GM23338 (cell line): ENCODE measurements around the gene SNAPIN. TPM values are rescaled to one million over a fixed set of nuclear protein-coding genes. Genes with fewer than 3 reads are reported as not detected.

Experiments used
- ATAC-seq: fragments of 200-7000 bp; cut with Tn5 transposase; 3 replicates; pipeline ENCODE4 v1.9.1; 2020
- DNase-seq: peaks from one replicate; pipeline ENCODE4 v3.0.0-alpha.2; 2015; ENCODE audit warnings: low spot score
- H2AFZ ChIP-seq: fragments of 200-600 bp; sonication (generic); 2 replicates; pipeline ENCODE4 v1.8.0; 2016; ENCODE audit warnings: antibody characterized with exemption, mild to moderate bottlenecking, moderate library complexity
- H3F3A ChIP-seq: fragments of 200-600 bp; sonication (generic); replicated peaks from 2 replicates; pipeline ENCODE4 v1.8.0; 2017; ENCODE audit warnings: antibody characterized with exemption, mixed run types, low read depth
- H3K27ac ChIP-seq: fragments of 200-600 bp; sonication (generic); 2 replicates; pipeline ENCODE4 v1.6.1; 2016; ENCODE audit warnings: low read depth
- H3K27me3 ChIP-seq: fragments of 200-600 bp; sonication (generic); 2 replicates; pipeline ENCODE4 v1.8.0; 2016; ENCODE audit warnings: mild to moderate bottlenecking, mixed run types, moderate library complexity; ENCODE audit not compliant: insufficient read depth
- H3K36me3 ChIP-seq: fragments of 200-600 bp; sonication (generic); 2 replicates; pipeline ENCODE4 v1.8.0; 2016; ENCODE audit warnings: mild to moderate bottlenecking; ENCODE audit not compliant: insufficient read depth
- H3K4me1 ChIP-seq: fragments of 200-600 bp; sonication (generic); 2 replicates; pipeline ENCODE4 v1.8.0; 2016; ENCODE audit warnings: mild to moderate bottlenecking, moderate library complexity; ENCODE audit not compliant: insufficient read depth
- H3K4me2 ChIP-seq: fragments of 200-600 bp; sonication (generic); 2 replicates; pipeline ENCODE4 v1.7.1; 2017; ENCODE audit warnings: mixed run types
- H3K4me3 ChIP-seq: fragments of 200-600 bp; sonication (generic); 2 replicates; pipeline ENCODE4 v1.6.1; 2016; ENCODE audit warnings: mixed run types
- H3K79me2 ChIP-seq: fragments of 200-600 bp; sonication (generic); replicated peaks from 2 replicates; pipeline ENCODE4 v1.8.0; 2017; ENCODE audit warnings: mild to moderate bottlenecking; ENCODE audit not compliant: insufficient read depth
- H3K9me2 ChIP-seq: fragments of 200-600 bp; sonication (generic); 2 replicates; pipeline ENCODE4 v1.8.0; 2017; ENCODE audit not compliant: insufficient read depth
- H4K20me1 ChIP-seq: fragments of 200-600 bp; sonication (generic); replicated peaks from 2 replicates; pipeline ENCODE4 v1.8.0; 2017; ENCODE audit warnings: mild to moderate bottlenecking; ENCODE audit not compliant: insufficient read depth
- H3K27ac Mint-ChIP-seq: 2 replicates; pipeline ENCODE4 v1.8.0; 2020; ENCODE audit warnings: inconsistent platforms, mild to moderate bottlenecking, moderate library complexity, mixed read lengths
- H3K27me3 Mint-ChIP-seq: 3 replicates; pipeline ENCODE4 v1.8.0; 2022; ENCODE audit warnings: low read depth, mild to moderate bottlenecking, moderate library complexity, mixed read lengths, inconsistent platforms; ENCODE audit not compliant: insufficient read depth, poor library complexity
- H3K36me3 Mint-ChIP-seq: 3 replicates; pipeline ENCODE4 v1.8.0; 2021; ENCODE audit warnings: low read depth, mild to moderate bottlenecking, inconsistent platforms, moderate library complexity, mixed read lengths
- H3K4me1 Mint-ChIP-seq: 3 replicates; pipeline ENCODE4 v1.8.0; 2020; ENCODE audit warnings: mild to moderate bottlenecking, inconsistent platforms, mixed read lengths
- H3K4me3 Mint-ChIP-seq: 3 replicates; pipeline ENCODE4 v1.8.0; 2021; ENCODE audit warnings: moderate library complexity, mild to moderate bottlenecking, inconsistent platforms, mixed read lengths
- H3K9me3 Mint-ChIP-seq: 3 replicates; pipeline ENCODE4 v1.8.0; 2020; ENCODE audit warnings: moderate library complexity, mild to moderate bottlenecking, inconsistent platforms, mixed read lengths
- CTCF ChIP-seq, 2 experiments: fragments of 200-600 bp in 1 of 2; sonication (generic) in 1 of 2; conservative IDR thresholded peaks; 2 replicates each; pipeline versions ENCODE4 v1.5.1 to v1.6.1; 2016 to 2017; ENCODE audit warnings: antibody characterized with exemption in 2 of 2, low read depth in 2 of 2, mild to moderate bottlenecking in 2 of 2, moderate library complexity in 1 of 2
- EZH2phosphoT487 ChIP-seq: fragments of 200-600 bp; sonication (generic); IDR thresholded peaks from one replicate; pipeline ENCODE4 v1.8.1; 2018; ENCODE audit warnings: antibody characterized with exemption; ENCODE audit not compliant: unreplicated experiment
- NANOG ChIP-seq: IDR thresholded peaks from 2 replicates; pipeline ENCODE4 v1.6.1; 2016; ENCODE audit warnings: antibody characterized with exemption, borderline replicate concordance
- ZNF114 ChIP-seq: fragments of 250-450 bp; sonication (Bioruptor Pico); IDR thresholded peaks from 2 replicates; pipeline ENCODE4 v1.5.0; 2020; ENCODE audit warnings: mild to moderate bottlenecking, moderate library complexity
- polyA plus RNA-seq: library from polyadenylated mRNA; unstranded; fragments of >200 nt; fragmentation: Nextera tagmentation; extraction: Ambion mirVana; gene quantifications from 2 replicates; pipeline ENCODE4 v1.2.1, GENCODE V29; 2016
- total RNA-seq: library from RNA; depleted of rRNA; stranded (reverse); fragments of >200 nt; shearing (Covaris generic); gene quantifications from 2 replicates; pipeline ENCODE4 v1.2.3, GENCODE V29; 2014

The SNAPIN gene
- total and polyA plus RNA-seq, 2 experiments from 2014 or later, result 25.6 to 48.5 TPM

- ATAC-seq, result peak; percentile 4
- Histone ChIP-seq H3K27me3 (no peaks in the 10 kb centered on the region), H3K27ac (peak within 1 kb of the TSS; percentile 73; the same call in 1 of the 2 replicates), H3K4me2 (peak within 1 kb of the TSS; percentile 94), H2AFZ (peak within 1 kb of the TSS; percentile 94), H3K4me3 (peak within 1 kb of the TSS; percentile 70), H3K79me2 (no peaks in the 10 kb centered on the region), H4K20me1 (no peaks in the 10 kb centered on the region), H3K9me2 (0 out of 2 replicates have a peak, but pooled peaks cover 3% of the 10 kb centered on the region), H3K36me3 (no peaks in the 10 kb centered on the region), H3F3A (peaks cover 4% of the 10 kb centered on the region; the same call in 1 of the 2 replicates), H3K4me1 (peaks cover 14% of the 10 kb centered on the region)
- Mint-ChIP-seq H3K4me1 (peaks cover 46% of the 10 kb centered on the region), H3K36me3 (peaks cover 28% of the 10 kb centered on the region), H3K27me3 (peaks cover 13% of the 10 kb centered on the region), H3K4me3 (peak within 1 kb of the TSS; percentile 82), H3K9me3 (no peaks in the 10 kb centered on the region), H3K27ac (peak within 1 kb of the TSS; percentile 89)
- no peak for TF ChIP-seq EZH2phosphoT487
- TF ChIP-seq CTCF (conservative IDR thresholded peaks at IDR 0.05; ENCODE audit: low read depth in 2 of 2), result peak; percentile 2 to 43; a peak in 3 of 4 replicates
- no peak for DNase-seq
Observed at GRCh38 chr1:153627715-153628626, 30.5 kb upstream of the SNAPIN start, which contains the start of gene S100A1. S100A1 (plus strand) TSS chr1:153628434; CDS start chr1:153630522, 2,088 bp downstream.

GRCh38 chr1:153628638-153629342, 29.7 kb upstream of the SNAPIN start:
- H3K4me3 Mint-ChIP-seq, result no peak overlapping the region
- H3K36me3 Mint-ChIP-seq, result peaks cover 31% of the 10 kb centered on the region
- peaks cover 18% of the 10 kb centered on the region for H3K27me3 Mint-ChIP-seq
- H2AFZ ChIP-seq, result no peak overlapping the region
- no peak for TF ChIP-seq ZNF114
- no peaks in the 10 kb centered on the region for H3K9me3 Mint-ChIP-seq
- no peak overlapping the region for H3K27ac ChIP-seq
- no peaks in the 10 kb centered on the region for H3K36me3 ChIP-seq
- H3K27ac Mint-ChIP-seq, result no peak overlapping the region
- H3K4me1 ChIP-seq, result peaks cover 11% of the 10 kb centered on the region
- no peak overlapping the region for H3K4me2 ChIP-seq
- H4K20me1 ChIP-seq, result no peaks in the 10 kb centered on the region
- 0 out of 2 replicates have a peak, but pooled peaks cover 3% of the 10 kb centered on the region for H3K9me2 ChIP-seq
- ATAC-seq, result no peak
- peaks cover 8% of the 10 kb centered on the region; the same call in 1 of the 2 replicates for H3F3A ChIP-seq
- DNase-seq, result no peak
- no peaks in the 10 kb centered on the region for H3K27me3 ChIP-seq
- peaks cover 47% of the 10 kb centered on the region for H3K4me1 Mint-ChIP-seq
- no peak overlapping the region for H3K4me3 ChIP-seq
- no peaks in the 10 kb centered on the region for H3K79me2 ChIP-seq

GRCh38 chr1:153629343-153629665, 29.2 kb upstream of the SNAPIN start:
- H3K9me3 Mint-ChIP-seq, result no peaks in the 10 kb centered on the region

More at GRCh38 chr1:153629343-153629665, 29.2 kb upstream of the SNAPIN start:
- H3K4me2 ChIP-seq, result no peak overlapping the region
- H3K36me3 Mint-ChIP-seq, result peaks cover 27% of the 10 kb centered on the region
- H2AFZ ChIP-seq, result no peak overlapping the region
- H3K79me2 ChIP-seq, result peaks cover under 1% of the 10 kb centered on the region
- no peak for DNase-seq
- 0 out of 2 replicates have a peak, but pooled peaks cover 3% of the 10 kb centered on the region for H3K9me2 ChIP-seq
- peaks cover 20% of the 10 kb centered on the region for H3K27me3 Mint-ChIP-seq
- H3K27ac Mint-ChIP-seq, result no peak overlapping the region; the same call in 1 of the 2 replicates
- no peak overlapping the region for H3K4me3 ChIP-seq
- no peak for ATAC-seq
- H3K4me3 Mint-ChIP-seq, result no peak overlapping the region; the same call in 2 of the 3 replicates
- H3K4me1 Mint-ChIP-seq, result peaks cover 42% of the 10 kb centered on the region
- H3K27ac ChIP-seq, result no peak overlapping the region
- no peaks in the 10 kb centered on the region for H3K27me3 ChIP-seq
- no peak for TF ChIP-seq NANOG
- H3F3A ChIP-seq, result peaks cover 8% of the 10 kb centered on the region; the same call in 1 of the 2 replicates
- H3K4me1 ChIP-seq, result peaks cover 11% of the 10 kb centered on the region; the same call in 1 of the 2 replicates
- H4K20me1 ChIP-seq, result no peaks in the 10 kb centered on the region
- H3K36me3 ChIP-seq, result no peaks in the 10 kb centered on the region
